Fibroblast of skin of scalp (primary cell): ENCODE results near the gene RAPGEF3. TPM values are rescaled to one million over a fixed set of nuclear protein-coding genes. Genes with fewer than 3 reads are reported as not detected.

ENCODE experiments used
- DNase-seq: peaks from one replicate; pipeline ENCODE4 v3.0.0-alpha.2; 2013
- polyA plus RNA-seq, 2 experiments: library from polyadenylated mRNA; unstranded; fragments of 120-200 nt; gene quantifications; one replicate each; pipeline ENCODE4 v1.2.1, GENCODE V29; 2013; ENCODE audit not compliant: insufficient read length in 2 of 2

RAPGEF3 gene
- polyA plus RNA-seq (2013, experiment 1 of 2; ENCODE audit: insufficient read length): 1.6 TPM
- polyA plus RNA-seq (2013, experiment 2 of 2; ENCODE audit: insufficient read length): 2.7 TPM

- peak; percentile 85 for DNase-seq
Measured at GRCh38 chr12:47758834-47759690, at the start of gene RAPGEF3. TSS of gene RAPGEF3 (minus strand) at chr12:47758880. CDS start at chr12:47758556, 324 bp downstream.

GRCh38 chr12:47808050-47808449 lies 49.4 kb upstream of the RAPGEF3 start:
- DNase-seq: no peak

GRCh38 chr12:47807338-47807737 lies 48.7 kb upstream of the RAPGEF3 start:
- no peak for DNase-seq

- no peak for DNase-seq
Measured at GRCh38 chr12:47805417-47805816, 46.7 kb upstream of the RAPGEF3 start.

- DNase-seq: no peak
Measured at GRCh38 chr12:47804171-47804570, 45.5 kb upstream of the RAPGEF3 start.

GRCh38 chr12:47803191-47803875 lies 44.7 kb upstream of the RAPGEF3 start:
- no peak for DNase-seq

GRCh38 chr12:47802312-47802711 lies 43.6 kb upstream of the RAPGEF3 start:
- DNase-seq: no peak

- no peak for DNase-seq
Measured at GRCh38 chr12:47801904-47802246, 43.2 kb upstream of the RAPGEF3 start.

GRCh38 chr12:47801170-47801903 lies 42.7 kb upstream of the RAPGEF3 start:
- no peak for DNase-seq

GRCh38 chr12:47800582-47800981 lies 41.9 kb upstream of the RAPGEF3 start:
- DNase-seq: no peak

- DNase-seq: no peak
Measured at GRCh38 chr12:47799357-47799955, 40.8 kb upstream of the RAPGEF3 start.

GRCh38 chr12:47798382-47798948 lies 39.8 kb upstream of the RAPGEF3 start:
- no peak for DNase-seq

GRCh38 chr12:47797441-47797840 lies 38.8 kb upstream of the RAPGEF3 start:
- DNase-seq: no peak

- no peak for DNase-seq
Measured at GRCh38 chr12:47795814-47796411, 37.2 kb upstream of the RAPGEF3 start.

GRCh38 chr12:47795121-47795813 lies 36.6 kb upstream of the RAPGEF3 start:
- no peak for DNase-seq

GRCh38 chr12:47794679-47795078 lies 36.0 kb upstream of the RAPGEF3 start:
- DNase-seq: no peak

- DNase-seq: no peak
Measured at GRCh38 chr12:47793015-47793681, 34.5 kb upstream of the RAPGEF3 start.

- no peak for DNase-seq
Measured at GRCh38 chr12:47791874-47792273, 33.2 kb upstream of the RAPGEF3 start.

GRCh38 chr12:47791351-47791746 lies 32.7 kb upstream of the RAPGEF3 start:
- DNase-seq: no peak

- DNase-seq: no peak
Measured at GRCh38 chr12:47790676-47791350, 32.1 kb upstream of the RAPGEF3 start.
